RCC 7860 (cell line): ENCODE results near the gene SFXN2.
A peak's percentile ranks its signal among the peaks of the same experiment; 100 is the strongest.

Experiments used
- DNase-seq: peaks from one replicate; pipeline ENCODE4 v3.0.0-alpha.2; 2015; ENCODE audit warnings: low spot score
- FAIRE-seq: peaks from 2 replicates; lab custom pipeline; 2012; peaks lifted over from hg19 to GRCh38; lab: Jason Lieb, UNC

The SFXN2 gene

GRCh38 chr10:102775201-102775934, 60.9 kb downstream of the SFXN2 start:
- no peak for DNase-seq
- no peak for FAIRE-seq

DNA sequence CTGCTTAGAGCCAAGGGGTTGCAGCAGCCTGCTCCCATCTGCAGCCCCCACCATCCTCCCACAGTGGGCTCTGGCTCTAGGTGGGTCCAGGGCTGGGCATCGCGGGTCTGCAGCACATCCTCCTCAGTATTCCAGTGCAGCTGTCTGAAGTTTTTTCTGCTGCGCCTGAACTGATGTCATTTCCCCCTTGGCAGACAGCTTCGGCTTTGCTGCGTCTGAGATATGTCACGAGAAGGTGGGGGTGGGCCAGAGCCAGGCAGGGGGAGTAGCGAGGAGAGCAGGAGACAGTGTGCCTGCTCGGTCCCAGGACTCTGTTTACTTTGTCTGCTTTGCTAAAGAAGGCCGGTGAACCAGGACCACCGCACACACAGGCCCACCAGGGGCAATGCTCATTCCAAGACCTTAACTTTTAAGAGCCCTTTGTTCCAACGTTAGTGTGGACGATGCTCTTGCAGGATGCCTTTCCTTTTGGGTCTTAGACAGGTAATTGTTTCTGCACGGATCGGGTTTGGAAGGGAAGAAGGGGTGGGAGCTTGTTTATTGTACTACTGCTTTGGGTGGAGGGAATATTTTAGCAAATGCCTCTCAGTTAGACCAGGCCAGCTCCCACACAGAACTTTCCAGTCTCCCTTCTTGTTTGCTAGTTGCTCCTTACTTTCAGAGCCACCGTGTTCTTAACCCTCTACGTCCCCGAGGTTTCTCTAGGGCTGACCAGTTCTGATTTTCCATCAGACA, 61.7 kb downstream of the SFXN2 start:
- DNase-seq (no peak), FAIRE-seq (no peak)

- DNase-seq (peak; percentile 23), FAIRE-seq (no peak)
Observed at GRCh38 chr10:102776779-102777456, 62.5 kb downstream of the SFXN2 start.

DNA sequence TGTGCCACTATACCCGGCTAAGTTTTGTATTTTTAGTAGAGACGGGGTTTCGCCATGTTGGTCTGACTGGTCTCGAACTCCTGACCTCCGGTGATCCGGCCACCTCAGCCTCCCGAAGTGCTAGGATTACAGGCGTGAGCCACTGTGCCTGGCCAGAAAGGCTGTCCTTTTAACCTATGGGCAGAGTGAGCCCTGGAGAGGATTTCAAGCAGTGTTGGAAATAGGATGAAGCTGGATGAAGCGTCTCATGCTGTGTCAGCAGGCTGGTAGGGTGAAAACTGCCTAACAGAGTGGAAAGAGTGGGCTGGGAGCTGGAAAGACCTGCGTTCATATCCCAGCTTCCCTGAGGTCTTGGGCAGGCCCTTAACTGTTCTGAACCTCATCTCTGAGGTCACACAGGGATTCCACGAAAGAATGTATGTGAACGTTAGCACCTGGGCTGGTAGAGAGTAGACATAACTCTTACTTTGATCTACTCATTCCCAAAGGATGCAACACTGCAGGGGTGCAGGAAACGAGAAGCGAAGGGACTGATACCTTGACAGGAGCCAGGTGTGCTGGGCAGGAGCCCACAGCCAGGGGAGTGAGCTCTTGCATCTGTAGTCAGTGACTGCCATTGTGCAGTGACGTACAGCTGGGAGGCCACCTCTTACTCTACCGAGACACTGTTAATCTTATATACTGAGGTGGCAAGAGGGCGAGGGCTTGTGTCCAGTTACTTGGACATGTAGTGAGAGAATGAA, 63.4 kb downstream of the SFXN2 start:
- DNase-seq (no peak), FAIRE-seq (no peak)

GRCh38 chr10:102778781-102779180, 64.3 kb downstream of the SFXN2 start:
- no peak for DNase-seq
- no peak for FAIRE-seq

DNA sequence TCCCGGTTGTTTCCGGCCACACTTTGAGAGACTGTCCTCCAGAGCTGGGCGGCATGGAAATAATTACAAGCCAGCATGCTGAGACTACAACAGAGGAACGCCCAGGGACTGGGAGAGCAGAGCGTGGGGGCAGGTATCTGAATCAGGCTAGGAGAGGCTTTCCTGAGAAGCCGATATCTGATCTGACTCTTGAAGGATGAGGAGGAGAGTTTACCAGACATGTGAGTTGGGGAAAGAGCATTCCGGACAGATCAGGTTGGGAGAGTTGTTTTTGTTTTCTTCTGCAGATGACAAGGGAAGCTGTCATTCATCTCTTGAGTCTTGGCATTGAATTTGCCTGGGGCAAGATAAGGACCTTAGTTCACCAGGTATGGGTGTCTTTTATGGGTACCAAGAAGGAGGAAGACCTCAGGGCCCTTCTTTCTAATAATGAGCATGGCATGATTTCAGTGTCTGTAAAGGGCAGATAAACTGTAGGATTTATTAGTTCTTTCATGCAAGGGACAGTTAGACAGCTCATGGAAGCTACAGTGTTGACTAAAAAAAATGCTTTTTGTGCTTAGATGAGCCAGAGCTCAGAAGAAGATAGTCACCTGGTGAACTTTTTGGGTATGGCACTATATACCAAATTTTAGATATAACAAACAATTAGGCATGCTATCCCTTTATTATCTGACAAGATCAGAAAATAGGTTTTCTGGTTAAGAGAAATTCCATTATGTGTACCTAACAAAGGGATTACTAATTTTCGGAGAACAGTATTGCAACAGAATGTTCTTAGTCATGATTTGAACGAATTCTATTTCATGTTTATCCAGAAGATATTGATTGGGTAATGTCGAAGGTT, 65.5 kb downstream of the SFXN2 start:
- DNase-seq (no peak), FAIRE-seq (no peak)

DNA sequence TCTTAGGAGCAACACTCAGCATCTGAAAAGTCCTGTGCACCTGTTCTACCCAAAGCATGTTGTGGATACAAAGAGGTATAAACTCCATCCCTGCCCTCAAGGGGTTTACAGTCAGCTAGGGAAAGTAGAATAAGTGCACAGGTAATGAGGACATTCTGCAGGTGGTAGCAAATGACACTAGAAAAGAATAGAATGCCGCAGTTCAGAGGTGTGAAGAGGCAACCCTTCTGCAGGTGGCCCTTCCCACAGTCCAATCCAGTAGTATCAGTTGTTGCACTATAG, 66.0 kb downstream of the SFXN2 start:
- FAIRE-seq, result no peak
- DNase-seq, result no peak

GRCh38 chr10:102781090-102781920, 66.9 kb downstream of the SFXN2 start:
- no peak for FAIRE-seq
- no peak for DNase-seq

- FAIRE-seq (no peak), DNase-seq (no peak)
Observed at GRCh38 chr10:102781921-102782557, 67.6 kb downstream of the SFXN2 start.

DNA sequence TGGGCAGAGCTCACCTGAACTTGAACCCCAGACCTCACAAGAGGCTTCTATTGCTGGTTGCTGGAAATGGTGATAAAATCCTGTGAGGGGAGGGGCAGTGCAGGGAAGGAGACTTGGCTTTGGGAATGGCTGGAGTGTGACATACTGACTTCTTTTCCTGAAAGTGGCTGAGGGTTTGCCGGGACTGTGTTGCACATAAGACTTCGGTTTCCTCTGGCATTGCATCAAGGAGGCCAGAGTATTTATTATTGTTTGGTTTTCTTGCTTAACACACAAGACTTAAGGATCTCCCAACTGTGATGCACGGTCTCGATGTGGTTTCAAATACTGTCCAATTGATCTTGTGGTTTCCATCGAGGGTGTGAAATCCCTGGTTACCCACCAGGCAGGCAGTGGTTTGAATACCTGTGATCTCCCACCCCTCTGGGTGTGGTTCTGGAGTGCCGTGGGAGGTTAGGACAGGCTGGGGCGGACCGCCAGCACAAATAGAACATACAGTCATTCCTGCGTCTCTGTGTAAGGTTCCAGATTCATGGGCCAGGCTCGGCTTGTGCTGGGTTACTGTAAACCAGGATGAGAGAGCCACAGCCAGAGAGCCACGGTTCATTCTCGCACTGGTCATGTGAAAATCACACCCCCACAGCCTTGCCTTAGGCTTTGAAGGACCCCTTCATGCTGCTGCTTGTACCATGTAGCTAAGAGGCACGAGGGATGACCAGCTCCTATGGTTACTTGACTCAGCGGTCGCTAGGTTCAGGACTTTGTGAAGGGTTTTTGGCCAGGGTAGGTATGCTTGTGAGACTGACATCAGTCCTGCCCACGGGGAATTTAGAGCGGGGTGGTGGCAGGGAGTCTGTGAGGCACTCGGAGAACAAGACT, 68.5 kb downstream of the SFXN2 start:
- FAIRE-seq (no peak), DNase-seq (no peak)

DNA sequence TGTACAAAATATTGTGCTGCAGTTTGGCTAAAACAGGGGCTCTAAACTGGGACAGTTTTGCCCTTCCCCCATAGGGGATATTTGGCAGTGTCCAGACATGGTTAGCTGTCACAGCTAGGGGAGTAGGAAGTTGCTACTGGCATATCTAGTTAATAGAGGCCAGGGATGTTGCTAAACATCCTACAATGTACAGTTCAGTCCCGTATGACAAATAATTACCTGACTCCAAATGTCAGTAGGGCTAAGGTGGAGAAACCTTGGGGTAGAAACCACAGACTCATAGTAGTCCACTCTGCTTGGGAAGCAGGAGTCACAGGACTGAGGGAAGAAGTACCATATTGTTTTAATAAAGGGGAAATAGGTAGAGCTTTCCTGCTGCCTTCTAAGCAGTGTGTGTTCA, 69.1 kb downstream of the SFXN2 start:
- no peak for DNase-seq
- FAIRE-seq, result no peak

DNA sequence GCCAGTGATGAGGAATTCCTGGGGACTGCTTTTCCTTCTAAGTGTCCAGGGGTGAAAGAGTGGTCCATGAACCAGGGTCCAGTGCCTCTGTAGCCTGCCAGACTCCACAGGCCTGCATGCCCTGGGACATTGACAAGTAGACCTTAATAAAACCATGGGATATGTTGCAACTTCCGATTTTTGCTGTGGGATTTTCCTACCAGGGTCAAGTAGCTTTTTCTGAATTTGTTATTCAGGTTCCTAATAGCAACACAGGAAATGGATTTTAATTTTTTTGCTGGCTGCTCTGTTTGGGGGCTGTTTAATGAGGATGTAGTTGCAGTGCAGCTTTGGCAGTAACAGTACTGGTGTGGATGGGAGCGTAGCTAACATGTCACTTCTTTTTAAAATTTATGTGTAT, 71.4 kb downstream of the SFXN2 start:
- FAIRE-seq (no peak), DNase-seq (no peak)

- FAIRE-seq, result no peak
- DNase-seq, result no peak
Observed at GRCh38 chr10:102791754-102792395, 77.4 kb downstream of the SFXN2 start.
